A673 (cell line): Measurements from ENCODE around the gene ABTB1. TPM values are rescaled to one million over a fixed set of nuclear protein-coding genes. Genes with fewer than 3 reads are reported as not detected.

Experiments used
- BruUV-seq: library from RNA; stranded (reverse); fragments of 400-500 nt; replicated peaks from 2 replicates; lab custom pipeline; 2021; lab: Mats Ljungman, UMichigan
- CTCF ChIA-PET: fragments of 300-600 bp; sonication (Branson Sonifier 250); formaldehyde crosslinking; loops from one replicate; lab custom pipeline; 2022; ENCODE audit warnings: antibody characterized with exemption; lab: Charles Lee
- POLR2A ChIA-PET: fragments of 300-600 bp; sonication (Branson Sonifier 250); formaldehyde crosslinking; loops from one replicate; lab custom pipeline; 2022; ENCODE audit warnings: antibody characterized with exemption; ENCODE audit not compliant: low non-redundant PET; lab: Charles Lee
- DNase-seq: peaks from one replicate; pipeline ENCODE4 v3.0.0-alpha.2; 2015; ENCODE audit warnings: low spot score
- H3K27ac ChIP-seq: fragments of 200-600 bp; sonication (generic); 2 replicates; pipeline ENCODE4 v1.5.1; 2016; ENCODE audit warnings: mixed run types, low read depth, mild to moderate bottlenecking, mixed read lengths, antibody characterized with exemption, low read length; ENCODE audit not compliant: poor library complexity, severe bottlenecking
- H3K27me3 ChIP-seq: fragments of 200-600 bp; sonication (generic); replicated peaks from 2 replicates; pipeline ENCODE4 v1.6.1; 2017; ENCODE audit warnings: mixed run types, low read depth, mild to moderate bottlenecking, mixed read lengths, antibody characterized with exemption, low read length; ENCODE audit not compliant: insufficient read depth, poor library complexity
- H3K36me3 ChIP-seq: fragments of 200-600 bp; sonication (generic); 2 replicates; pipeline ENCODE4 v1.6.1; 2016; ENCODE audit warnings: mixed run types, mild to moderate bottlenecking, mixed read lengths, antibody characterized with exemption, low read length; ENCODE audit not compliant: insufficient read depth, poor library complexity, severe bottlenecking
- H3K4me1 ChIP-seq: fragments of 200-600 bp; sonication (generic); 2 replicates; pipeline ENCODE4 v1.6.1; 2017; ENCODE audit warnings: mixed run types, mild to moderate bottlenecking, mixed read lengths, antibody characterized with exemption, low read length; ENCODE audit not compliant: insufficient read depth, poor library complexity, severe bottlenecking
- H3K4me3 ChIP-seq: fragments of 200-600 bp; sonication (generic); 2 replicates; pipeline ENCODE4 v1.5.1; 2016; ENCODE audit warnings: low read depth, mixed run types, mild to moderate bottlenecking, mixed read lengths, low read length; ENCODE audit not compliant: poor library complexity, severe bottlenecking
- H3K9me3 ChIP-seq: fragments of 200-600 bp; sonication (generic); 2 replicates; pipeline ENCODE4 v1.6.1; 2016; ENCODE audit warnings: mixed run types, low read depth, mild to moderate bottlenecking, mixed read lengths, antibody characterized with exemption, low read length; ENCODE audit not compliant: poor library complexity, severe bottlenecking
- EZH2 ChIP-seq: fragments of 200-600 bp; sonication (generic); IDR thresholded peaks from 2 replicates; pipeline ENCODE4 v1.6.1; 2017; ENCODE audit warnings: borderline replicate concordance, low read depth, mild to moderate bottlenecking, mixed read lengths, antibody characterized with exemption, low read length; ENCODE audit not compliant: poor library complexity, severe bottlenecking
- intact Hi-C: fragments of 100-400 bp; cut with micrococcal nuclease; formaldehyde crosslinking; loops from one replicate; pipeline ENCODE4 v1.10.0; 2022; ENCODE audit not compliant: unreplicated experiment
- total RNA-seq: library from RNA; stranded (reverse); gene quantifications from 2 replicates; pipeline ENCODE4 v1.2.3, GENCODE V29; 2021
- TF ChIP-seq, protein P1 (sequence below): fragments of 300-800, 200-600 bp; sonication (generic); conservative IDR thresholded peaks from 2 replicates; pipeline ENCODE4 v1.5.1; 2017; ENCODE audit warnings: low read depth, mild to moderate bottlenecking, antibody characterized with exemption, low read length, moderate library complexity, mixed read lengths

The ABTB1 gene
- total RNA-seq, 1 experiment from 2014 or later: 2.6 TPM

DNA sequence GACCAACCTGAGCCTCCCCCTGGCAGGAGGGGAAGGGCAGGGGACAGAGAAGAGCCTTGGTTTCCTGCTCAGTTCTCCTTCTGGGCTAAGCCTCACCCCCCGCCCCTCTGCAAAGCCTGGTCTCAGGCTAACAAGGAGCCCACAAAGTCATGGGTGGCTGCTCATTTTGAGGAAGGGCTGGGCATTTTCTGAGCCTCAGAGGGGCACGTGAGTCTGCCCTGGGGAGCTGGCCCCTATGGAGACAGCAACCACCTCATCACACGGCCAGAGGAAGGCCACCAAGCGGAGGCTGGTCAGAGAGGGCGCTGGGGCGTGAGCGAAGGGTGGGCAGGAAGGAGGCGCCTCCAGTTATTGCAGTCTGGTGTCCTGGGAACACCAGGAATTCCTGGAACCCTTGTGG, 18.7 kb downstream of the ABTB1 start:
- no peak for TF ChIP-seq EZH2
- TF ChIP-seq, protein P1, sequence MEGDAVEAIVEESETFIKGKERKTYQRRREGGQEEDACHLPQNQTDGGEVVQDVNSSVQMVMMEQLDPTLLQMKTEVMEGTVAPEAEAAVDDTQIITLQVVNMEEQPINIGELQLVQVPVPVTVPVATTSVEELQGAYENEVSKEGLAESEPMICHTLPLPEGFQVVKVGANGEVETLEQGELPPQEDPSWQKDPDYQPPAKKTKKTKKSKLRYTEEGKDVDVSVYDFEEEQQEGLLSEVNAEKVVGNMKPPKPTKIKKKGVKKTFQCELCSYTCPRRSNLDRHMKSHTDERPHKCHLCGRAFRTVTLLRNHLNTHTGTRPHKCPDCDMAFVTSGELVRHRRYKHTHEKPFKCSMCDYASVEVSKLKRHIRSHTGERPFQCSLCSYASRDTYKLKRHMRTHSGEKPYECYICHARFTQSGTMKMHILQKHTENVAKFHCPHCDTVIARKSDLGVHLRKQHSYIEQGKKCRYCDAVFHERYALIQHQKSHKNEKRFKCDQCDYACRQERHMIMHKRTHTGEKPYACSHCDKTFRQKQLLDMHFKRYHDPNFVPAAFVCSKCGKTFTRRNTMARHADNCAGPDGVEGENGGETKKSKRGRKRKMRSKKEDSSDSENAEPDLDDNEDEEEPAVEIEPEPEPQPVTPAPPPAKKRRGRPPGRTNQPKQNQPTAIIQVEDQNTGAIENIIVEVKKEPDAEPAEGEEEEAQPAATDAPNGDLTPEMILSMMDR: no peak
- H3K27ac ChIP-seq: no peak overlapping the region
- intact Hi-C loops: no loop called here
- no peak for DNase-seq
- H3K27me3 ChIP-seq: no peaks in the 10 kb centered on the region
- H3K36me3 ChIP-seq: no peaks in the 10 kb centered on the region
- BruUV-seq: no TSS peak
- H3K4me1 ChIP-seq: peaks cover 2% of the 10 kb centered on the region
- no peaks in the 10 kb centered on the region for H3K9me3 ChIP-seq
- H3K4me3 ChIP-seq: no peak overlapping the region
- CTCF ChIA-PET: interaction anchor here (0.6 kb wide), 1 partner anchor 302 kb away, joined by 6 read pairs; no protein-coding TSS in a partner anchor
- POLR2A ChIA-PET: interaction anchor here (0.6 kb wide), 1 partner anchor 968 kb away, joined by 4 read pairs; no protein-coding TSS in a partner anchor

DNA sequence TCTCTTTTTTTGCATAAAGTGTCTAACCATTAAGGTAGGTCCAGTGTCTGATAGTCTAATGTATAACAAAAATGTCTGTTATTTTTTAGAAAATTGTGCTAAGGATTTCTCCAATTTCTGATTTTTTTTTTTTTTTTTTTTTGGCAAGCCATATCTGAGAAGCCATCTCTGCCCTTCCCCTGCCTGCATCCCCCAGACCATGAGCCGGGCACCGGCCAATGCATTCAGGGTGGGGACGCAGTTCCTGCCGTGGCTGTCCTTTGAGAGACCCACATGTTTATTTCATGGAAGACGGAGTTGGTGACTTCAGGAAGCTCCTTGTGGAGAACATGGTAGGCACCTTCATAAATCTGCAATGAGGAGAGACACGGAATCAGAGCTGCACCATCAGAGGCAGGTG, 19.2 kb downstream of the ABTB1 start:
- Histone ChIP-seq H3K4me1 (peaks cover 6% of the 10 kb centered on the region), H3K27ac (no peak overlapping the region), H3K4me3 (no peak overlapping the region), H3K27me3 (no peaks in the 10 kb centered on the region), H3K9me3 (no peaks in the 10 kb centered on the region), H3K36me3 (no peaks in the 10 kb centered on the region)
- POLR2A ChIA-PET: interaction anchor here (0.6 kb wide), 1 partner anchor 968 kb away, joined by 4 read pairs; no protein-coding TSS in a partner anchor
- CTCF ChIA-PET: no interaction called here
- BruUV-seq: no TSS peak
- TF ChIP-seq, protein P1: no peak
- no peak for TF ChIP-seq EZH2
- intact Hi-C loops: no loop called here
- DNase-seq: no peak

DNA sequence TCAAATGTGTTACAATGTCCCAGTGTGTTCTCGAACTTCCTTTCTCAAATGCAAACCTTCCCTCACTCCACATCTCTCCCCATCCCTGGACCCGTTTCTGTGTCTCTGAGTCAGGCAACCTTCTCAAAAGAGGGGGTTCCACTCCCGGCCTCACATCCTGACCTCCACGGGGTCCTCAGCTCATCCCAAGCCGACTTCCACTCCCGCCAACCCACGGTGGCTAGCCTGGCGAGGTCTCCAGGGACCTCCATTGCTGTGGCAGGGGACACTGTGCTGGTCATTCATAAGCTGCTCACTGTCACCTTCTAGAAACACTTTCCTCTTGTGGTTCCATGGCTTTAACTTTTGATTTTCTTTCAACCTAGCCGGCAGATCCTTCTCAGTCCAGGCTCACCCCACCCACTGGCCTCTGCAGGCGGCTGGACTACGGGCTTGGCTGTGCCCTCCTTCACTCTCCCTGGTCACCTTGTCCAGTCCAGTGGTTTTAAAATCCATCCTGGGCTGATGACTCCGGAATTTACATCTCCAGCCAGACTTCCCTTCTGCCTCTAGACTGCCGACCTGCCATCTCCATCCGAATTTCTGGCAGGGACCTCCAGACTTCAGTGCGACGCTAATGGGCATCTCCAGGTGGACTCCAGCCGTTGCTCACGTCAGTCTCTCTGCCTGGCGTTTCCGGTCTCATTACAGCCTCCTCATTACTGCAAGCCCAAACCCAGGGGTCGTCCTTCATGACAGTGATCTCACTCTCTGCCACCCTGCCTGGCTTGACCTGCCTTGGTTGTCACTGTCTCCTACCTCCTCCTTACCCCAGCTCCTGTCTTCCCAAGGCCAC, 20.0 kb downstream of the ABTB1 start:
- Histone ChIP-seq H3K27ac (no peak overlapping the region), H3K4me3 (no peak overlapping the region), H3K4me1 (peaks cover 13% of the 10 kb centered on the region), H3K9me3 (no peaks in the 10 kb centered on the region), H3K27me3 (no peaks in the 10 kb centered on the region), H3K36me3 (no peaks in the 10 kb centered on the region)
- no peak for DNase-seq
- CTCF ChIA-PET: no interaction called here
- POLR2A ChIA-PET: no interaction called here
- BruUV-seq: no TSS peak
- intact Hi-C loops: no loop called here
- TF ChIP-seq, protein P1: no peak
- no peak for TF ChIP-seq EZH2
